OCI-M2 (cell line): ENCODE results near the gene RLBP1.

ENCODE experiments used
- DNase-seq: peaks from one replicate; lab custom pipeline; 2025; ENCODE audit not compliant: unreplicated experiment; lab: John Stamatoyannopoulos, UW

Gene RLBP1

DNA sequence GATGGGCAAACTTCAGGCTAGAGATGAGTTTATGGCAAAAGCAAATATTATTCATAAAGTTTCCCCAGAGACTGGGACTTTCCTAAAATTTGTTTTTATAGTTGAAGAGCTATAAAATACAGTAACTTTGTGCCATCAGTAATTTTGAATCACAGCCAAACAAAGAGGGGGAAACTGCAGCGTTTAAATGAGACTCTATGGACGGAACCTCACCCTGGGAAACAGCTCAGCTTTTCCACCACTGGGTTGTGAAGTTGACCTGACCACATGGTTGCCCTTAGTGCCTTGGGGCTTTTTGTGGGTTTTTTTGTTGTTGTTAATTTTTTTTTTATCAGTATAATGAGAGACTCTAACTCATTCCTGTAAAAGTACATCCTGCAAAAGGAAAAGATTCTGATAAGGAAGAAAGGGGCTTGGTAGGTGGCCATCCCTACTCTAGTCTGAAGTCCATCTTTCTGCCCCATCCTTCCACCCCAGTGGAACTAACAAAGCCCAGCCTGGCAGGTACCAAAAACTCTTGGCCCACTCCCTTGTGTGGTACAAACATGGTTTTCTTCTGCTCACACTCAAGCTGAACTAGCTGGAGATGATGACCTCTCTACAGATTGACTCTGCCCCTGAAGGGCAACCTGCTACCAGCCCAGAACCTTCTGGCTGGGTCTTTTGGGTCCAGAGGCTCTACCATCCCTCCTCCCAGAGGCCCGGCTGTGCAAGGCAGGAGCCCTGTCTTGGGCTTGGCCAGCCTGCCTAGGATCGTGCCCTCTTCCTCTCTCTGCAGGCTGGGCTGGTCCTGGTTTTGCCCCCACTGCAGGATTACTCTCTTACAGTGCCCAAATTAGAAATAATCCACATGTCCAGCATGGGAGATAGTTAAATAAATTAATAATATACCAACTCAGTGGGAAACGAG lies 41.2 kb downstream of the RLBP1 start:
- DNase-seq, result no peak

DNA sequence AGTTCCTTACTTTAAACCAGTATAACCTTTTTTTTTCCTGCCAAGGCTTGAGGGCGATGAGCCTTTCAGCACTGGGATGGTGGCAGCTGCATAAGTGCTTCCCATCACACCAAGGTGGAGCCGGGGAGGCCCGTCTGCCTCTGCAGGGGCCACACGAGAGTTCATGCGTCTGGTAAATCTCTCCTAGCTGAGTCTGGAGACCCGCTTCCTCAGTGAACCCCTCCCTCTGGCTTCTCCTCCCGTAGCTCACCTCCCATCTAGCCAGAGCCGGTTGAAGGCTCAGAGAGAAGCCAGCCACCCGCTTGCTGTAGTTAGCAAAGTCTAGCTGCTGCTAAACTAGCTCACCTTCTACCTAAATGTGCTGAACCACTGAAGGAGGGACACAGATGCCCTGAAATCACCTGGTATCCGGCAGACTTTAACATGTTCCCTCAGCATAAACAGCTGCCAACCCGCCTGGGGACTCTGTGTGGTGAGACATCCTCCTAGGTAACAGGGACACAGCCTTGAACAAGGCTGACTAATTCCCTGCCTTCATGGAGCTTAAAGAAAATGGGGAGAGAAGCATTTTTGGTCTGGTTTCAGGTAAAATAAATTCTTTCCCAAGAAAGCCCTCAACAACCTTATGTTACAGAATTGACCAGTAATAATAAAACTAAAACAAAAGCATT lies 42.9 kb downstream of the RLBP1 start:
- no peak for DNase-seq

DNA sequence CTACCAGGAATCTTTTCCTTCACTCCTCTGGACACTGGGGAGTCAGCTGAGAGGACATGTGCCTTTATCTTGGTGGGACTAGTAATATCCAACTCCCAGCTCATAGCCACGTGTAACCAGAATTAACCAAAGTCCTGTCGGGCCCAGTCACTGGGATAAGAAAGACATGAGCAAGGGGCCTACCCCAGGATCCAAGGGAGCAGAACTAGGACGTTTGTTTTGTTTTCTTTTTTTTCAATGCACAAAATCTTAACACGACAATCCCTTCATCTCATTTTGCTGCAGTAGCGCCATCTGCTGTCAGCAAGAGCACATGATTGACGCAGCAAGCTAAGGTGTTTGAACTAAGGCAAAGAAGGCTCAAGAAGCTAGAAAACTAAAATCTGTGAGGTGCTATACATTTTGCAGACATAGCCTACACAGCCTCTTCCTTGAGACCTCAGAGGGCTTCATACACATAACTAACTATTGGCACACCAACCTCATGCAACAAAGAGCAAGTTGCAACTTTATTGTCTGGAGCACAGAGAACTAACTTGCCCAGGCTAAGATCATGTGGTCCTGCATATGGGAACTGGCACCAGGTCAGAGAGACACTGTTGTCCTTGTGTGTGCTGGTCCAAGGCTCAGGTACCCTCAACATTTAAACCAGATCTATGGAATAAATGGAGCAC lies 43.6 kb downstream of the RLBP1 start:
- no peak for DNase-seq

DNA sequence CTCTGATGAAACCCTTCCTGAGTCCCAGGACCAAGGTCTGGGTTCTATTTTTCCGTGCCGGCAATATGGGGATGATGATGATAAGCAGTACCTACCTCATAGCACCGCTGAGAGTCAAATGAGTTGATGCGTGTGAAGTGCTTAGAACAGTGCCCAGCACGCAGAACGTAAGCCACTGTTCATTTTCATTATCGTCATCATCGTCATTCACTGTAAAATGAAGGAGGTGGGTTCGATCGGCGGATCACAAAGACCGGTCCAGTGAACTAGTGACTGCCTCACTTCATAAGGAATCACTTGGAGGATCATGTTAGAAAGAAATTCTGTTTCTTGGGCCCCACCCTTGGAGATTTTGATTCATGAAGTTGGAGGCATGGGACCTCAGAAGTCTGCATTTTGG lies 44.3 kb downstream of the RLBP1 start:
- no peak for DNase-seq

DNA sequence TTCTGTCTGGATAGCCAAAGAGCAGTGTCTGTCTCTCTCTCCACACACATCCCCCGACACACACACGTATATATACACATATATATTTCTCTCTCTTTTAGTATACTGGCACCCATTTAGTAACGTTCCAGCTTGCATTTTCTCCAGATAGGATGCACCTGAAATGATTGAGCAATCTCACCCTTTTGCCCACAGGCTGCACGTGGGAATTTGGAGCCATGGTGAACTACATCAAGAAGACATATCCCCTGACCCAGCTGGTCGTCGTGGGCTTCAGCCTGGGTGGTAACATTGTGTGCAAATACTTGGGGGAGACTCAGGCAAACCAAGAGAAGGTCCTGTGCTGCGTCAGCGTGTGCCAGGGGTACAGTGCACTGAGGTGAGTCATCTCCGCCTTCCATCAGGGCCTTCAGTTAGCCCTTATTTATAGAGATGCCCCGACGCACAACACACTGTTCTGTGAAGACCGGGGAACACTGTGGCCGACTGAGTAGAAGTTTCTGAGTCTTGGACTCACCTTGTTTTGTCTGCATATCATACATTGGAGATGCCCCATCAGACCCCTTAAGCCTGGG lies 45.7 kb downstream of the RLBP1 start:
- no peak for DNase-seq

DNA sequence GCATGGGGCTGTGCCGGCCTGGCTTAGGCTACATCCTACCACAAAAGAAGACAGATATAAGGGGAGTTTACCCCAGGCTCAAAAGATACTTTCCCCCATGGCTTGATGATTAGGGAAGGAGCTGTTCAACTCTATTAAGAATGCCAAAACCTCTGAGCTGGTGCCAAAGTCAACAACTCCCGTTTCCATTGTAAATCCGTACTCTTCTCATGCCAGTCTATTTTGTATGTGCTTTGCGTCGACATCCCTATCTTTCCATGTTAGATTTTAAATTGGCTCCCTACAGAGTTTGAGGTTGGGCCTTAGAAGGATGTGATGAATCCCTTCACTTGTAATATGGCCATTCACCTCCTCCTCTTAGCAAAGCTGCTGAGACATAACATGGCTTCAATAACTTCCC lies 46.9 kb downstream of the RLBP1 start:
- no peak for DNase-seq

- no peak for DNase-seq
Measured at GRCh38 chr15:89172921-89173320, 48.5 kb downstream of the RLBP1 start.

- no peak for DNase-seq
Measured at GRCh38 chr15:89171136-89172072, 50.0 kb downstream of the RLBP1 start.

DNA sequence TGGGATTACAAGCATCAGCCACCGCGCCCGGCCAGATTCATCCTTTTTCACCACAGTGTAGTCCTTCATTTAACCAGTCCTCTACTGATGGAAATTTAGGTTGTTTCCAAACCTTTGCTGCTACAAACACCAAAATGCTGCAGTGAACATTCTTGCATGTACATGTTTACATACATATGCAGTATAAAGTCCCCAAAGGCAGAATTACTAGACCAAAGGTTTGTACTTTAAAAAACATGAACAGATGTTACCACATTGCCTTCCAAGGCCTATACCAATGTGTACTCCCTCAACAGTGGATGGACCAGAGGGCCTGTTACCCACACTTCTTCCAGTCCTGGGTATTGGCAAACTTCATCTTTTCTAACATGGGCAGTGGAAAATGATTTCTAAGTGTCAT lies 51.0 kb downstream of the RLBP1 start:
- no peak for DNase-seq

GRCh38 chr15:89168316-89168833 lies 53.0 kb downstream of the RLBP1 start:
- no peak for DNase-seq

DNA sequence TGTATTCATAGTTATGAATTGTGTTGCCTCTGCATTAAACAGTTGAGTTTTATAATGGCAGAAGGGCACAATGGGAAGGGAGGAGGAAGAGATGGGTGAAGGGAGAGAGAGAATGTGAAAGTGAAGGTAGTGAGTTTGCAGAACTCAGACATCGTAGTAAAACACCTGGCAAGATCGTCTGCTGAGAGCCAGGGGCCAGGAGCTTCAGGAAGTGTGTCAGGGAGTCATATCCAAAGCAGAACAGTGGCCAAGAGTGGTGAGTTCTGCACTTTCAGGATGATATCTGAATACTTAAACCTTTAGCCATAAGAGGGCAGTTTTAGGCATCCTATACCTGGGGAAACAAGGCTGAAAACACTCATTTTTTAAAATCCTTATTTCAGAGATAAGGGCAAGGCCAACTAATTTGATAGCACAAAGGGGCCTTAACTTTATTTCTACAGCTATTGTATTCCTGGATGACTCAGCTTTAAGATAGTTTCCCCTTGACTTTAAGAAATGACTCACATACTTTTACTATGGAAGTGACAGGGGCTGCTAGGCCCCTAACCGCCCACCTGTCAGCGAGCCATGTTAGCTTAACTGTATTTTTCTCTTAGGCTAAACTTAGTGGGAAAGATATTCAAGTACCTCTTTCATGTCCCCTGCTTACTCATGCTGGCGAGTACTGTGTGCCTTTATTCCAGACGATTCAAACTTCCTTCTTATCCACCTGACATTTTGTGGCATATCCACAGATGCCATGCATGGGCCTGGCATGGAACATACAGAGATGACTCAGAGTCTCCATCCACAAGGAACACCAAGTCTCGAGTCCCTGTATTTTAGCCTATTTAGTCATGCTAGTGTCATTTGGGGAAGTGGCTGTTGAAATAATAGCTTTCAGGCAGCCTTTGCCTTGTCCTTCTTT lies 53.9 kb downstream of the RLBP1 start:
- no peak for DNase-seq

DNA sequence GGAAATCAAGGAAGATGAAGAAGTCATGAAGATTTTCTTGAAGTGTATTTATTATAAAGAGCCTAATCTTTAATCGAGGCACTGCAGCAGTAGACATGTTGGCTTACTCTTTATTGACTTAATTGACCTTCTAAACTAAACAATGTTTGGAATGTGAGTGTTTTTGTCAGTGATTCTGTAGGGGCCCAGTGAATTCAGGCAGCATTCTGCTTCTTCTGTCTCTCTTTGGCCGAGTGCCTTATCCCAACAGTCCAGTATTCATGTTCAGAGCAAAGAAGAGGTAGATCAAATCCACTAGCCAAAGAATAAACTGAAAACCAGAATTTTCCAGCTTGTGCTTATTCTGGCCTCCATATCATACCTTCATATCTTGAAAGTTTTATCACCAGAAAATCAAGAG lies 55.7 kb downstream of the RLBP1 start:
- DNase-seq, result no peak

DNA sequence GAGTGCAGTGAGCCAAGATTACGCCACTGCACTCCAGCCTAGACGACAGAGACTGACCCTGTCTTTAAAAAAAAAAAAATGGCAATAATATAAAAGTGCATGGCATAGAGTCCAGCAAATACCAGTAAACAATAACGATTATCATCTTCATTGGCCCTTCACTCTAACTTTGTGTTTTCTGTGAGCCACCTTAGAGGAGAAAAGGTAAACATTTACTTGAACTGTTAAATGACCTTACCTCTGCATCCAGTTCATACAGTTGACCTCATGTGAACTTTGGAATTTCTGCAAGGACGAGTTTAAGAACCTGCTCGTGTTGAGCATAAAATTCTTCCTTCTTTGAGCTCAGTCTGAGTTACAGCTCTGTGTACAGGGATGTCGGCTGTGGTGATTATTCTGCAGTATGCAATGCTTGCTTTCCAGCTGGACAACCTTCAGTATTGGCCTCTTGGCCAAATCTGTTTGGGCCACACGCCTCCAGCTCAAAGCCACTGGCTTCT lies 56.6 kb downstream of the RLBP1 start:
- DNase-seq, result no peak

DNA sequence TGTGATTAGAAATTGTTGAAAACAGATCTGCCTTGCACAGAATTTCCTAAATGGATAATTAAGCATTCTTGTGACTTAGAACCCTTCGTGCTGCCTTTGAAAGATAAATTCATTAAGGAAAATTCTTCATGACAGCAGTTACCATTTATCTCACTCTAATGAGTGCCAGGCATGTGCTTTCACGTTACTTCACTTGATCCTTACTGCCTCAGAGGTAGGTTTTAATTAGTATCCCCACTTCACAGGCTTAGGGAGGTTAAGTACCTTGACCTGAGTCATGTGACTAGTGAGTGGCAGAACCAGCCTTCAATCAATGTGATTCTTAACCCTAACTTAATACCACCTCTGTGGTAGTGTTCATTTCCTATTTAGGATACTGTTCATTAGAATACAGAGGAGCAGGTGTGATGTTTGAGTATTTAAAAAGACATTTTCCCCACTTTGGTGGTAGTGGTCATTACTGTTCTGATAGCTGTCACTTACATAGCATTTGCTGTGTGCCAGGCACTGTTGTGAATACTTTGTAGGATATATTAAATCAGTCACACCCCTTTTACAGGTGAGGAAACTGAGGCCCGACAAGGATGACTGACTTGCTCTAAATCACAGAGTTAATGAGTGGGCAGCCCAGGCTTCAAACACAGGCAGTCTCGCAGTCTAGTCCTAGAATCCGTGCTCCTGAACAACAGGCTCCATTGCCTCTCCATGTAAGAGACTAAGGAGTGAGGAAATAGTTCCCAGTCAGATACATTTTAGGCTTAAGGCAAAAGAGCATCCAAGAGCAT lies 57.9 kb downstream of the RLBP1 start:
- DNase-seq, result no peak

DNA sequence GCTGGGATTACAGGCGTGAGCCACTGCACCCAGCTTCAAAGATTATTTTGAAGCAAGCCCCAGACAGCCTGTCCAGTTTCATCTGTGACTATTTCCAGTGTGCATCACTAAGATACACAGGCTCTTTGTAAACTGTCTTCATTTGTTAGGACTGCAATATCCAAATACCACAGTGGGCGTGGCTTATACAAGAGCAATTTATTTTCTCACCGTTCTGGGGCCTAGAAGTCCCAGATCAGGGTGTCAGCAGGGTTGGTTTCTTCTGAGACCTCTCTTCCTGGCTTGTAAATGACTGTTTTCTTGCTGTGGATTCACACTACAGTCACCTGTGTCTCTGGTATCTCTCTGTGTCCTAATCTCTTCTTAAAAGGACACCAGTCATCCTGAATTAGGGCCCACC lies 59.7 kb downstream of the RLBP1 start:
- no peak for DNase-seq
